ENCODE measurements around the gene GLIS2.
"Not testable (repeated sequence)": the region's sequence is repeated elsewhere in the genome, so short reads cannot be mapped to it uniquely, and the experiment has no call there.

Gene GLIS2

GRCh38 chr16:4340443-4340842, 24.6 kb downstream of the GLIS2 start:
- Histone ChIP-seq H3K27me3 (ENCODE audit: insufficient read depth, low read length) (no peaks in the 10 kb centered on the region), H3F3A (ENCODE audit: insufficient read depth, low read length) (no peaks in the 10 kb centered on the region), H2AFZ (ENCODE audit: low read length) (no peak overlapping the region), H3K4me3 (ENCODE audit: low read depth, low read length, poor library complexity, severe bottlenecking) (no peak overlapping the region), H3K4me1 (ENCODE audit: insufficient read depth, low read length, severe bottlenecking) (no peaks in the 10 kb centered on the region), H3K9me2 (ENCODE audit: low read depth, low read length) (no peaks in the 10 kb centered on the region), H3K9ac (ENCODE audit: low read length) (no peak overlapping the region), H3K9me3 (ENCODE audit: low read length) (no peaks in the 10 kb centered on the region), H3K36me3 (ENCODE audit: insufficient read depth, low read length) (peaks cover 35% of the 10 kb centered on the region), H3K27ac (ENCODE audit: low read depth, low read length, poor library complexity, severe bottlenecking) (no peak overlapping the region), H4K20me1 (ENCODE audit: insufficient read depth, low read length) (no peaks in the 10 kb centered on the region), H3K4me2 (ENCODE audit: low read length) (no peak overlapping the region), H3K79me2 (ENCODE audit: insufficient read depth, low read length) (peaks cover 4% of the 10 kb centered on the region; the same call in 1 of the 2 replicates)
- no peak for TF ChIP-seq EZH2 (IDR thresholded peaks at IDR 0.05; ENCODE audit: borderline replicate concordance, low read length)
- TF ChIP-seq CTCF (IDR thresholded peaks at IDR 0.05; ENCODE audit: low read length): no peak

DNA sequence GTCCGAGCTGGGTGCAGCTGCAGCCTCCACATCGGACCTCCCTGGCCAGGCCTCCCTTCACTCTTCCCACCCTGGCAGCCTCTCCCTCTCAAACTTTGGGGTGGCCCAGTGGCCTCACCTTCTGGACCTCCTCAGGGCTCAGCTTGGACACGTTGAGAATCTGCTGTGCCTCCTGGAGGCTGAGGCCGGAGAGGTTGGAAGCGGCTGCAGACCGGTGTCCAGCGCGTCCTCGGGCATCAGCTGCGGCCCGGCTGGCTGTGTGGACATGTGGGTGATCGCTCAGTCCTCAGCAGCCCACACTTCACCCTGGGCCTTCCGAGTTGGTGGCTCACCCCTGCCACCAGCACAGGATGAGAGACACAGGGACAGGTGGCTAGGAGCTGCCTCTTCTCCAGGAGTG, 25.4 kb downstream of the GLIS2 start:
- no peak overlapping the region for H2AFZ ChIP-seq (ENCODE audit: low read length)
- H3K9me2 ChIP-seq (ENCODE audit: low read depth, low read length): no peaks in the 10 kb centered on the region
- H3K27me3 ChIP-seq (ENCODE audit: insufficient read depth, low read length): no peaks in the 10 kb centered on the region
- H3F3A ChIP-seq (ENCODE audit: insufficient read depth, low read length): no peaks in the 10 kb centered on the region
- no peaks in the 10 kb centered on the region for H4K20me1 ChIP-seq (ENCODE audit: insufficient read depth, low read length)
- H3K36me3 ChIP-seq (ENCODE audit: insufficient read depth, low read length): peaks cover 35% of the 10 kb centered on the region
- no peak overlapping the region for H3K9ac ChIP-seq (ENCODE audit: low read length)
- H3K9me3 ChIP-seq (ENCODE audit: low read length): no peaks in the 10 kb centered on the region
- TF ChIP-seq CTCF (IDR thresholded peaks at IDR 0.05; ENCODE audit: low read length): no peak
- TF ChIP-seq EZH2 (IDR thresholded peaks at IDR 0.05; ENCODE audit: borderline replicate concordance, low read length): no peak
- no peak overlapping the region for H3K4me2 ChIP-seq (ENCODE audit: low read length)
- no peak overlapping the region for H3K4me3 ChIP-seq (ENCODE audit: low read depth, low read length, poor library complexity, severe bottlenecking)
- H3K79me2 ChIP-seq (ENCODE audit: insufficient read depth, low read length): peaks cover 4% of the 10 kb centered on the region; the same call in 1 of the 2 replicates
- no peak overlapping the region for H3K27ac ChIP-seq (ENCODE audit: low read depth, low read length, poor library complexity, severe bottlenecking)
- no peaks in the 10 kb centered on the region for H3K4me1 ChIP-seq (ENCODE audit: insufficient read depth, low read length, severe bottlenecking)

DNA sequence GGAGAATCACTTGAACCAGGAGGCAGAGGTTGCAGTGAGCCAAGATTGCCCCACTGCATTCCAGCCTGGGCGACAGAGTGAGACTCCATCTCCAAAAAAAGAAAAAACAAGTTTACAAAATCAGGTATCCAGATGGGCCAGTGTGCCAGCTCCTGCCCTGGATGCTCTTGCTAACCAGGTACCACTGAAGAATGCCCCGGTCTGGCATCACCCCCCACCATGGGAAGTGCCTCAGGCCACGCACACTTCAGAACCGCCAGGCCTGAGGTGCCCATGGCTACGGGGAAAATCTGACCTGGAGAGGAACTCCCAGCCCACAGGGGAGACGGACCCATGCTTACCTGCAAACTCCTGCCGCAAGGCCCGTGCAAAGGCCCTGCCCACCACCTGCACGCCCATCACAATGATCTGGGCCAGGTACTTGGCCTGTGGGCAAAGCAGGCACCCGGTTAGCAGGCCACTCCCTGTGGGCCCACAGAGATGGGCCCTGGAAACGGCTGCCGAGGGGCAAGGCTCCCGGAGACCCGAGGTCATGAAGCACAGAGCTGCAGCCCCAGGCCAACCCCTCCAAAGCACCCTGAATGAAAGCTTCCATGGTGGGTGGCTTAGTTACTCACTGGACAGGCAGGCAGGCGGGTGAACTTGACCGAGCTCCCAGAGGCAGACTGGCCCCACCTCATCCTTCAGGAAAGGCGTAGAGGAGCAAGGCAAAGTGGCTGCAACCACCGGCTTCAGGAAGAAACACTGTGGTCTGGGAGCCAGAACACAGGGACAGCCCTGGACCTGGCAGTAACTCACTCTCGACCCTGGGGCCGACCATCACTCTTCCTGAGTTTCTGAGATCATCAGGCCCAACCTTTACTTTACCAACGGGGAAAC, 27.2 kb downstream of the GLIS2 start:
- Histone ChIP-seq H3K9me3 (ENCODE audit: low read length) (no peaks in the 10 kb centered on the region), H3K27me3 (ENCODE audit: insufficient read depth, low read length) (no peaks in the 10 kb centered on the region), H3K4me2 (ENCODE audit: low read length) (no peak overlapping the region), H3K79me2 (ENCODE audit: insufficient read depth, low read length) (peaks cover 4% of the 10 kb centered on the region; the same call in 1 of the 2 replicates), H3K9ac (ENCODE audit: low read length) (no peak overlapping the region), H4K20me1 (ENCODE audit: insufficient read depth, low read length) (no peaks in the 10 kb centered on the region), H2AFZ (ENCODE audit: low read length) (no peak overlapping the region), H3F3A (ENCODE audit: insufficient read depth, low read length) (no peaks in the 10 kb centered on the region), H3K36me3 (ENCODE audit: insufficient read depth, low read length) (peaks cover 47% of the 10 kb centered on the region), H3K27ac (ENCODE audit: low read depth, low read length, poor library complexity, severe bottlenecking) (no peak overlapping the region), H3K4me3 (ENCODE audit: low read depth, low read length, poor library complexity, severe bottlenecking) (no peak overlapping the region), H3K9me2 (ENCODE audit: low read depth, low read length) (no peaks in the 10 kb centered on the region), H3K4me1 (ENCODE audit: insufficient read depth, low read length, severe bottlenecking) (no peaks in the 10 kb centered on the region)
- TF ChIP-seq EZH2 (IDR thresholded peaks at IDR 0.05; ENCODE audit: borderline replicate concordance, low read length): no peak
- TF ChIP-seq CTCF (IDR thresholded peaks at IDR 0.05; ENCODE audit: low read length): no peak

- H4K20me1 ChIP-seq (ENCODE audit: insufficient read depth, low read length): not testable (repeated sequence)
Observed at GRCh38 chr16:4344300-4344982, 28.6 kb downstream of the GLIS2 start.

More at GRCh38 chr16:4344300-4344982, 28.6 kb downstream of the GLIS2 start:
- not testable (repeated sequence) for H3K4me3 ChIP-seq (ENCODE audit: low read depth, low read length, poor library complexity, severe bottlenecking); H3K9me3 ChIP-seq (ENCODE audit: low read length); H3K79me2 ChIP-seq (ENCODE audit: insufficient read depth, low read length); H3F3A ChIP-seq (ENCODE audit: insufficient read depth, low read length); H2AFZ ChIP-seq (ENCODE audit: low read length); H3K27me3 ChIP-seq (ENCODE audit: insufficient read depth, low read length); H3K4me1 ChIP-seq (ENCODE audit: insufficient read depth, low read length, severe bottlenecking); H3K9me2 ChIP-seq (ENCODE audit: low read depth, low read length); H3K4me2 ChIP-seq (ENCODE audit: low read length); H3K9ac ChIP-seq (ENCODE audit: low read length); H3K27ac ChIP-seq (ENCODE audit: low read depth, low read length, poor library complexity, severe bottlenecking)
- peaks cover 43% of the 10 kb centered on the region for H3K36me3 ChIP-seq (ENCODE audit: insufficient read depth, low read length)

All from OCI-LY1 (cell line).